Ovary (tissue), 3 donors: ENCODE measurements around the gene SPAG8.

Source experiments
- EP300 ChIP-seq: sonication (generic); formaldehyde crosslinking; IDR thresholded peaks from one replicate; pipeline ENCODE4 v1.6.1; 2017; ENCODE audit warnings: antibody characterized with exemption
- POLR2A ChIP-seq: fragments of 450-650 bp; IDR thresholded peaks from one replicate; pipeline ENCODE4 v1.6.1; 2017; ENCODE audit warnings: antibody characterized with exemption, mild to moderate bottlenecking, moderate library complexity
- TF ChIP-seq, protein P1 (sequence below), 3 donors: fragments of 450-650 bp in 2 of 3; fragments of 200-600 bp in 1 of 3; IDR thresholded peaks; one replicate each; pipeline versions ENCODE4 v1.5.1 to v1.8.0; 2016 to 2022; ENCODE audit warnings: antibody characterized with exemption in 3 of 3, mild to moderate bottlenecking in 1 of 3
- donor health status: DM: no; HTN: no; CAD: no.

DNA sequence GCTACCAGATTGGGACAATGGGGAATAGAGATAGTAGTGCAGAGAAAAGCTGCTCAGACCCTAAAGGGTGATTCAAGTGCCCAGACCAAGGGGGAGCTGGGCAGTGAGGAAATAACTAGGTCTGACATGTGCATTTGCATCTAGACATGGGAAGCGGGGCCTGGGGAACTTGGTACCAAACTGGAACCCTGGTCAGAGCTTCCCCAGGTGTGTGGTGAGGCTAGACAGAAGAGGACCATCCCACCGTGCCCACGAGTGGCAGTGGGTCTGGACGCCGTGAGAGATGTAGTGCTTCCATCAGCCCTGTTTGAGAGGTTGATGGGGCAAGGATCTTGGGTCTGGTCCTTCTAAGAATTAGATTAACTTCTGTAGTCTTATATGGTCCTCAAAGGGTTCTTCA, 24.5 kb upstream of the SPAG8 start:
- TF ChIP-seq, protein P1, sequence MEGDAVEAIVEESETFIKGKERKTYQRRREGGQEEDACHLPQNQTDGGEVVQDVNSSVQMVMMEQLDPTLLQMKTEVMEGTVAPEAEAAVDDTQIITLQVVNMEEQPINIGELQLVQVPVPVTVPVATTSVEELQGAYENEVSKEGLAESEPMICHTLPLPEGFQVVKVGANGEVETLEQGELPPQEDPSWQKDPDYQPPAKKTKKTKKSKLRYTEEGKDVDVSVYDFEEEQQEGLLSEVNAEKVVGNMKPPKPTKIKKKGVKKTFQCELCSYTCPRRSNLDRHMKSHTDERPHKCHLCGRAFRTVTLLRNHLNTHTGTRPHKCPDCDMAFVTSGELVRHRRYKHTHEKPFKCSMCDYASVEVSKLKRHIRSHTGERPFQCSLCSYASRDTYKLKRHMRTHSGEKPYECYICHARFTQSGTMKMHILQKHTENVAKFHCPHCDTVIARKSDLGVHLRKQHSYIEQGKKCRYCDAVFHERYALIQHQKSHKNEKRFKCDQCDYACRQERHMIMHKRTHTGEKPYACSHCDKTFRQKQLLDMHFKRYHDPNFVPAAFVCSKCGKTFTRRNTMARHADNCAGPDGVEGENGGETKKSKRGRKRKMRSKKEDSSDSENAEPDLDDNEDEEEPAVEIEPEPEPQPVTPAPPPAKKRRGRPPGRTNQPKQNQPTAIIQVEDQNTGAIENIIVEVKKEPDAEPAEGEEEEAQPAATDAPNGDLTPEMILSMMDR (IDR thresholded peaks at IDR 0.05) = no peak
- TF ChIP-seq POLR2A (no peak), EP300 (no peak)
